DOHH2 (cell line): ENCODE results near the gene TLK2.

Experiments used
- CTCF ChIP-seq: fragments of 200-600 bp; sonication (generic); IDR thresholded peaks from one replicate; pipeline ENCODE4 v1.5.1; 2014; ENCODE audit warnings: antibody characterized with exemption, mild to moderate bottlenecking, low read depth, low read length; ENCODE audit not compliant: poor library complexity, severe bottlenecking
- EZH2phosphoT487 ChIP-seq: fragments of 200-600 bp; sonication (generic); IDR thresholded peaks from 2 replicates; pipeline ENCODE4 v1.6.1; 2017; ENCODE audit warnings: borderline replicate concordance, mild to moderate bottlenecking, antibody characterized with exemption, low read length, moderate library complexity, mixed read lengths

GRCh38 chr17:62596662-62597061, 118.0 kb downstream of the TLK2 start:
- TF ChIP-seq CTCF (no peak), EZH2phosphoT487 (no peak)
